Measurements from ENCODE around the gene MRPL22.

DNA sequence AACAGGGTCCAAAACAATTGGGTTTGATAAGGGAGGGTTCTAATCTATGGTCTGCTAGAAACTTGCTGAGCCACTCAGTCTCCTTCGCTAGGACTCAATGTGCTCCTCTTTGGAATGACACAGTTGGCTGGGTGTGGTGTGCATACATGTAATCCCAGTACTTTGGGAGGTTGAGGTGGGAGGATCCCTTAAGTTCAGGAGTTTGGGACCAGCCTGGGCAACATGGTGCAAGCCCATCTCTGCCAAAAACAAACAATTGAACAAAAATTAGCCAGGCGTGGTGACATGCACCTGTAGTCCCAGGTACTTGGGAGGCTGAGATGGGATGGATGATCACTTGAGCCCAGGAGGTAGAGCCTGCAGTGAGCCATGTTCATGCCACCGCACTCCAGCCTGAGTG is 70.0 kb downstream of the MRPL22 start:
- TF ChIP-seq, protein P1, sequence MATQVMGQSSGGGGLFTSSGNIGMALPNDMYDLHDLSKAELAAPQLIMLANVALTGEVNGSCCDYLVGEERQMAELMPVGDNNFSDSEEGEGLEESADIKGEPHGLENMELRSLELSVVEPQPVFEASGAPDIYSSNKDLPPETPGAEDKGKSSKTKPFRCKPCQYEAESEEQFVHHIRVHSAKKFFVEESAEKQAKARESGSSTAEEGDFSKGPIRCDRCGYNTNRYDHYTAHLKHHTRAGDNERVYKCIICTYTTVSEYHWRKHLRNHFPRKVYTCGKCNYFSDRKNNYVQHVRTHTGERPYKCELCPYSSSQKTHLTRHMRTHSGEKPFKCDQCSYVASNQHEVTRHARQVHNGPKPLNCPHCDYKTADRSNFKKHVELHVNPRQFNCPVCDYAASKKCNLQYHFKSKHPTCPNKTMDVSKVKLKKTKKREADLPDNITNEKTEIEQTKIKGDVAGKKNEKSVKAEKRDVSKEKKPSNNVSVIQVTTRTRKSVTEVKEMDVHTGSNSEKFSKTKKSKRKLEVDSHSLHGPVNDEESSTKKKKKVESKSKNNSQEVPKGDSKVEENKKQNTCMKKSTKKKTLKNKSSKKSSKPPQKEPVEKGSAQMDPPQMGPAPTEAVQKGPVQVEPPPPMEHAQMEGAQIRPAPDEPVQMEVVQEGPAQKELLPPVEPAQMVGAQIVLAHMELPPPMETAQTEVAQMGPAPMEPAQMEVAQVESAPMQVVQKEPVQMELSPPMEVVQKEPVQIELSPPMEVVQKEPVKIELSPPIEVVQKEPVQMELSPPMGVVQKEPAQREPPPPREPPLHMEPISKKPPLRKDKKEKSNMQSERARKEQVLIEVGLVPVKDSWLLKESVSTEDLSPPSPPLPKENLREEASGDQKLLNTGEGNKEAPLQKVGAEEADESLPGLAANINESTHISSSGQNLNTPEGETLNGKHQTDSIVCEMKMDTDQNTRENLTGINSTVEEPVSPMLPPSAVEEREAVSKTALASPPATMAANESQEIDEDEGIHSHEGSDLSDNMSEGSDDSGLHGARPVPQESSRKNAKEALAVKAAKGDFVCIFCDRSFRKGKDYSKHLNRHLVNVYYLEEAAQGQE (IDR thresholded peaks at IDR 0.05; ENCODE audit: low read depth): no peak
- TF ChIP-seq EGR1 (IDR thresholded peaks at IDR 0.05) (no peak), TCF12 (IDR thresholded peaks at IDR 0.05; ENCODE audit: low read depth) (no peak)
